ENCODE data around the gene PRKCE. TPM values are rescaled to one million over a fixed set of nuclear protein-coding genes. Genes with fewer than 3 reads are reported as not detected.
A peak's percentile ranks its signal among the peaks of the same experiment; 100 is the strongest.

PRKCE gene
- total RNA-seq, 1 experiment from 2014 or later, result 5.3 TPM

- in situ Hi-C loops (cut with HindIII; ENCODE audit: low pct_unique_long_range_greater_than_20kb, low sequenced_read_pairs), result no loop called here
- no peak for DNase-seq (ENCODE audit: low read depth)
Observed at GRCh38 chr2:45626387-45627221, 24.9 kb upstream of the PRKCE start.

- no peak for DNase-seq (ENCODE audit: low read depth)
- in situ Hi-C loops (cut with HindIII; ENCODE audit: low pct_unique_long_range_greater_than_20kb, low sequenced_read_pairs), result no loop called here
Observed at GRCh38 chr2:45627911-45628310, 23.6 kb upstream of the PRKCE start.

- in situ Hi-C loops (cut with HindIII; ENCODE audit: low pct_unique_long_range_greater_than_20kb, low sequenced_read_pairs), result no loop called here
- no peak for DNase-seq (ENCODE audit: low read depth)
Observed at GRCh38 chr2:45629971-45630370, 21.5 kb upstream of the PRKCE start.

GRCh38 chr2:45631319-45631718 is 20.2 kb upstream of the PRKCE start:
- no peak for DNase-seq (ENCODE audit: low read depth)
- in situ Hi-C loops (cut with HindIII; ENCODE audit: low pct_unique_long_range_greater_than_20kb, low sequenced_read_pairs), result no loop called here

GRCh38 chr2:45631955-45632354 is 19.5 kb upstream of the PRKCE start:
- in situ Hi-C loops (cut with HindIII; ENCODE audit: low pct_unique_long_range_greater_than_20kb, low sequenced_read_pairs), result no loop called here
- DNase-seq (ENCODE audit: low read depth), result no peak

- in situ Hi-C loops (cut with HindIII; ENCODE audit: low pct_unique_long_range_greater_than_20kb, low sequenced_read_pairs), result no loop called here
- no peak for DNase-seq (ENCODE audit: low read depth)
Observed at GRCh38 chr2:45634223-45634622, 17.3 kb upstream of the PRKCE start.

GRCh38 chr2:45636008-45636407 is 15.5 kb upstream of the PRKCE start:
- in situ Hi-C loops (cut with HindIII; ENCODE audit: low pct_unique_long_range_greater_than_20kb, low sequenced_read_pairs), result no loop called here
- DNase-seq (ENCODE audit: low read depth), result no peak

- no peak for DNase-seq (ENCODE audit: low read depth)
- in situ Hi-C loops (cut with HindIII; ENCODE audit: low pct_unique_long_range_greater_than_20kb, low sequenced_read_pairs), result no loop called here
Observed at GRCh38 chr2:45637440-45637839, 14.0 kb upstream of the PRKCE start.

- in situ Hi-C loops (cut with HindIII; ENCODE audit: low pct_unique_long_range_greater_than_20kb, low sequenced_read_pairs), result no loop called here
- no peak for DNase-seq (ENCODE audit: low read depth)
Observed at GRCh38 chr2:45640576-45640975, 10.9 kb upstream of the PRKCE start.

GRCh38 chr2:45643095-45643494 is 8.4 kb upstream of the PRKCE start:
- DNase-seq (ENCODE audit: low read depth), result no peak
- in situ Hi-C loops (cut with HindIII; ENCODE audit: low pct_unique_long_range_greater_than_20kb, low sequenced_read_pairs), result no loop called here

GRCh38 chr2:45643543-45644542 is 7.6 kb upstream of the PRKCE start:
- in situ Hi-C loops (cut with HindIII; ENCODE audit: low pct_unique_long_range_greater_than_20kb, low sequenced_read_pairs), result no loop called here
- DNase-seq (ENCODE audit: low read depth), result peak; percentile 53

GRCh38 chr2:45646289-45646688 is 5.2 kb upstream of the PRKCE start:
- in situ Hi-C loops (cut with HindIII; ENCODE audit: low pct_unique_long_range_greater_than_20kb, low sequenced_read_pairs), result no loop called here

GRCh38 chr2:45647356-45647755 is 4.1 kb upstream of the PRKCE start:
- in situ Hi-C loops (cut with HindIII; ENCODE audit: low pct_unique_long_range_greater_than_20kb, low sequenced_read_pairs), result no loop called here

More at GRCh38 chr2:45646289-45646688, 5.2 kb upstream of the PRKCE start:
- DNase-seq (ENCODE audit: low read depth), result no peak

GRCh38 chr2:45647986-45648520 is 3.4 kb upstream of the PRKCE start:
- in situ Hi-C loops (cut with HindIII; ENCODE audit: low pct_unique_long_range_greater_than_20kb, low sequenced_read_pairs), result no loop called here
- no peak for DNase-seq (ENCODE audit: low read depth)

More at GRCh38 chr2:45647356-45647755, 4.1 kb upstream of the PRKCE start:
- DNase-seq (ENCODE audit: low read depth), result no peak

GRCh38 chr2:45648636-45649035 is 2.8 kb upstream of the PRKCE start:
- DNase-seq (ENCODE audit: low read depth), result no peak
- in situ Hi-C loops (cut with HindIII; ENCODE audit: low pct_unique_long_range_greater_than_20kb, low sequenced_read_pairs), result no loop called here

GRCh38 chr2:45649462-45649857 is 2.0 kb upstream of the PRKCE start:
- no peak for DNase-seq (ENCODE audit: low read depth)
- in situ Hi-C loops (cut with HindIII; ENCODE audit: low pct_unique_long_range_greater_than_20kb, low sequenced_read_pairs), result no loop called here

- in situ Hi-C loops (cut with HindIII; ENCODE audit: low pct_unique_long_range_greater_than_20kb, low sequenced_read_pairs), result no loop called here
- DNase-seq (ENCODE audit: low read depth), result peak; percentile 53
Observed at GRCh38 chr2:45649858-45650811, 1.3 kb upstream of the PRKCE start.
